Fibroblast of skin of left quadriceps (primary cell): Measurements from ENCODE around the gene NPAS2.

Source experiments
- DNase-seq, 2 experiments: peaks; one replicate each; pipeline ENCODE4 v3.0.0-alpha.2; 2013; ENCODE audit warnings: low read depth in 2 of 2

NPAS2 gene

GRCh38 chr2:101012054-101012705 lies 192.2 kb downstream of the NPAS2 start:
- DNase-seq, result no peak

GRCh38 chr2:101012706-101013181 lies 192.8 kb downstream of the NPAS2 start:
- DNase-seq, result peak; percentile 15 to 20

GRCh38 chr2:101014264-101014857 lies 194.4 kb downstream of the NPAS2 start:
- DNase-seq, result no peak

GRCh38 chr2:101017371-101017770 lies 197.4 kb downstream of the NPAS2 start:
- no peak for DNase-seq

GRCh38 chr2:101018934-101019333 lies 199.0 kb downstream of the NPAS2 start:
- DNase-seq, result no peak

- DNase-seq, result no peak
Measured at GRCh38 chr2:101022221-101022620, 202.3 kb downstream of the NPAS2 start.

GRCh38 chr2:101023327-101024107 lies 203.6 kb downstream of the NPAS2 start:
- no peak for DNase-seq

- DNase-seq, result no peak
Measured at GRCh38 chr2:101025561-101025960, 205.6 kb downstream of the NPAS2 start.

GRCh38 chr2:101026253-101026701 lies 206.3 kb downstream of the NPAS2 start:
- DNase-seq, result no peak

GRCh38 chr2:101026923-101027469 lies 207.1 kb downstream of the NPAS2 start:
- DNase-seq, result no peak

- DNase-seq, result no peak
Measured at GRCh38 chr2:101027852-101028251, 207.9 kb downstream of the NPAS2 start.

- DNase-seq, result no peak
Measured at GRCh38 chr2:101030866-101031554, 211.1 kb downstream of the NPAS2 start.

GRCh38 chr2:101032084-101032776 lies 212.3 kb downstream of the NPAS2 start:
- DNase-seq, result no peak

- peak; percentile 21 to 24 for DNase-seq
Measured at GRCh38 chr2:101036562-101036961, 216.6 kb downstream of the NPAS2 start.

- DNase-seq, result no peak
Measured at GRCh38 chr2:101037161-101037755, 217.3 kb downstream of the NPAS2 start.

- no peak for DNase-seq
Measured at GRCh38 chr2:101038455-101039255, 218.7 kb downstream of the NPAS2 start.

GRCh38 chr2:101040072-101040471 lies 220.1 kb downstream of the NPAS2 start:
- no peak for DNase-seq

GRCh38 chr2:101040761-101041160 lies 220.8 kb downstream of the NPAS2 start:
- DNase-seq, result no peak

GRCh38 chr2:101041413-101041812 lies 221.5 kb downstream of the NPAS2 start:
- no peak for DNase-seq

GRCh38 chr2:101045330-101045729 lies 225.4 kb downstream of the NPAS2 start:
- DNase-seq, result no peak
